ENCODE results near the gene RAP1GAP2. TPM values are rescaled to one million over a fixed set of nuclear protein-coding genes. Genes with fewer than 3 reads are reported as not detected.

RAP1GAP2 gene
- total RNA-seq, 2 experiments from 2014 or later, result 11.3 to 28.2 TPM

- Histone ChIP-seq H3K36me3 (ENCODE audit: insufficient read depth, low read length) (peaks cover 7% of the 10 kb centered on the region), H3K9me3 (ENCODE audit: low read length) (no peaks in the 10 kb centered on the region), H2AFZ (ENCODE audit: low read length) (no peak overlapping the region), H3K4me3 (ENCODE audit: low read depth, low read length, poor library complexity, severe bottlenecking) (no peak overlapping the region), H3K4me1 (ENCODE audit: insufficient read depth, low read length, poor library complexity, severe bottlenecking) (peaks cover 12% of the 10 kb centered on the region), H3K79me2 (ENCODE audit: insufficient read depth, low read depth, low read length) (no peaks in the 10 kb centered on the region), H4K20me1 (ENCODE audit: insufficient read depth, low read length) (no peaks in the 10 kb centered on the region), H3K4me2 (ENCODE audit: low read length) (no peak overlapping the region), H3K9me2 (ENCODE audit: insufficient read depth, low read length) (no peaks in the 10 kb centered on the region), H3K27ac (ENCODE audit: low read depth, low read length, poor library complexity, severe bottlenecking) (no peak overlapping the region)
- no TSS peak for BruUV-seq (replicated peaks)
- TF ChIP-seq, protein P1, sequence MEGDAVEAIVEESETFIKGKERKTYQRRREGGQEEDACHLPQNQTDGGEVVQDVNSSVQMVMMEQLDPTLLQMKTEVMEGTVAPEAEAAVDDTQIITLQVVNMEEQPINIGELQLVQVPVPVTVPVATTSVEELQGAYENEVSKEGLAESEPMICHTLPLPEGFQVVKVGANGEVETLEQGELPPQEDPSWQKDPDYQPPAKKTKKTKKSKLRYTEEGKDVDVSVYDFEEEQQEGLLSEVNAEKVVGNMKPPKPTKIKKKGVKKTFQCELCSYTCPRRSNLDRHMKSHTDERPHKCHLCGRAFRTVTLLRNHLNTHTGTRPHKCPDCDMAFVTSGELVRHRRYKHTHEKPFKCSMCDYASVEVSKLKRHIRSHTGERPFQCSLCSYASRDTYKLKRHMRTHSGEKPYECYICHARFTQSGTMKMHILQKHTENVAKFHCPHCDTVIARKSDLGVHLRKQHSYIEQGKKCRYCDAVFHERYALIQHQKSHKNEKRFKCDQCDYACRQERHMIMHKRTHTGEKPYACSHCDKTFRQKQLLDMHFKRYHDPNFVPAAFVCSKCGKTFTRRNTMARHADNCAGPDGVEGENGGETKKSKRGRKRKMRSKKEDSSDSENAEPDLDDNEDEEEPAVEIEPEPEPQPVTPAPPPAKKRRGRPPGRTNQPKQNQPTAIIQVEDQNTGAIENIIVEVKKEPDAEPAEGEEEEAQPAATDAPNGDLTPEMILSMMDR (conservative IDR thresholded peaks at IDR 0.05; ENCODE audit: low read length), result no peak
- no peak for TF ChIP-seq EZH2phosphoT487 (IDR thresholded peaks at IDR 0.05; ENCODE audit: borderline replicate concordance, low read depth, low read length)
- no peak for DNase-seq (ENCODE audit: low spot score)
- POLR2A ChIA-PET, result no interaction called here
- intact Hi-C loops (cut with micrococcal nuclease; ENCODE audit: unreplicated experiment), result no loop called here
- CTCF ChIA-PET (ENCODE audit: unreplicated experiment), result no interaction called here
These were observed 105.3 kb downstream of the RAP1GAP2 start for GRCh38 chr17:2901582-2901981.

- Histone ChIP-seq H3K9me3 (ENCODE audit: low read length) (peaks cover 5% of the 10 kb centered on the region; the same call in 1 of the 2 replicates), H3K4me3 (ENCODE audit: low read depth, low read length, poor library complexity, severe bottlenecking) (no peak overlapping the region), H3K9me2 (ENCODE audit: insufficient read depth, low read length) (no peaks in the 10 kb centered on the region), H3K4me1 (ENCODE audit: insufficient read depth, low read length, poor library complexity, severe bottlenecking) (peaks cover 12% of the 10 kb centered on the region), H3K36me3 (ENCODE audit: insufficient read depth, low read length) (peaks cover 12% of the 10 kb centered on the region), H3K79me2 (ENCODE audit: insufficient read depth, low read depth, low read length) (no peaks in the 10 kb centered on the region), H4K20me1 (ENCODE audit: insufficient read depth, low read length) (no peaks in the 10 kb centered on the region), H2AFZ (ENCODE audit: low read length) (no peak overlapping the region), H3K27ac (ENCODE audit: low read depth, low read length, poor library complexity, severe bottlenecking) (no peak overlapping the region), H3K4me2 (ENCODE audit: low read length) (no peak overlapping the region)
- no TSS peak for BruUV-seq (replicated peaks)
- ChIA-PET POLR2A (no interaction called here), CTCF (ENCODE audit: unreplicated experiment) (no interaction called here)
- TF ChIP-seq EZH2phosphoT487 (IDR thresholded peaks at IDR 0.05; ENCODE audit: borderline replicate concordance, low read depth, low read length), result no peak
- TF ChIP-seq, protein P1 (conservative IDR thresholded peaks at IDR 0.05; ENCODE audit: low read length), result no peak
- intact Hi-C loops (cut with micrococcal nuclease; ENCODE audit: unreplicated experiment), result no loop called here
- no peak for DNase-seq (ENCODE audit: low spot score)
These were observed 106.3 kb downstream of the RAP1GAP2 start for GRCh38 chr17:2902546-2902945.

DNA sequence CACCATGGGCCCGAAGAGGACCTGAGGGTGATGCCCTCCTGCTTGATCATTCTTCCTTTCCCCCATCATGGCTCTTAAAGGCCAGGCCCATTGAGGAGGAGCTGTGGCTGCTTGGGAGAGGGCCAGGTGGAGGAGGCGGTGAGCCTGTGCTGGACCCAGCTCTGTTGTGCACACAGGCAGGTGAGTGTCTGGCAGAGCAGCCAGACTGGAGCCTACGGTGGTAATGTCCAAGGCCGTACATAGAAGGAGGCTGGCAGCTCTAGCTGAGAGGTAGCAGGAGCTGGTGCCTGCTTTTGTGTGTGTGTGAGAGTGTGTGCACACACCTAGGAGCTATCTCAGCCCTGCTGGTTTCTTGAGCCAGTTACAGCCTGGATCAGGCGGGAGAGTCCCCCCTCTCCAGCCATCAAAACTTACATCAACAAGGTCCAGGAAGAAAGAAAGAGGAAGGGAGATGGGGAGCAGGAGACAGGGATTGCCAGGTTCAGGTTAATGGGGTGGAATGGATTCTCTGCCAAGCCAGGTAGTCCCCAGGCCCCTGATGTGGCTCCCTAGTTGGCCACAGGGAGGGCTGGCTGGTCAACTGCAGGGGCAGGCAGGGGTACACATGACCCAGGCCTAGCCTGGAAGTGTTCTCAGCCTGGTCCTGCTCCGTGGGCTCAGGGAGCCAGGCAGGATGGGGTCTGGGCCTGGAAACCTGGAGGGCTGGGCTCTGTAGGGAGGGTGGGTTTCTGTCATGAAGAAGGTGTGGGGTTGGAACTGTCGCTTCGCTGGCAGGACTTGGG is 107.1 kb downstream of the RAP1GAP2 start:
- Histone ChIP-seq H3K9me2 (ENCODE audit: insufficient read depth, low read length) (no peaks in the 10 kb centered on the region), H3K36me3 (ENCODE audit: insufficient read depth, low read length) (peaks cover 16% of the 10 kb centered on the region), H2AFZ (ENCODE audit: low read length) (no peak overlapping the region), H3K4me3 (ENCODE audit: low read depth, low read length, poor library complexity, severe bottlenecking) (no peak overlapping the region), H3K27ac (ENCODE audit: low read depth, low read length, poor library complexity, severe bottlenecking) (no peak overlapping the region), H4K20me1 (ENCODE audit: insufficient read depth, low read length) (no peaks in the 10 kb centered on the region), H3K9me3 (ENCODE audit: low read length) (peaks cover 5% of the 10 kb centered on the region; the same call in 1 of the 2 replicates), H3K79me2 (ENCODE audit: insufficient read depth, low read depth, low read length) (no peaks in the 10 kb centered on the region), H3K4me1 (ENCODE audit: insufficient read depth, low read length, poor library complexity, severe bottlenecking) (peaks cover 12% of the 10 kb centered on the region), H3K4me2 (ENCODE audit: low read length) (no peak overlapping the region)
- TF ChIP-seq, protein P1 (conservative IDR thresholded peaks at IDR 0.05; ENCODE audit: low read length), result no peak
- no peak for TF ChIP-seq EZH2phosphoT487 (IDR thresholded peaks at IDR 0.05; ENCODE audit: borderline replicate concordance, low read depth, low read length)
- no TSS peak for BruUV-seq (replicated peaks)
- intact Hi-C loops (cut with micrococcal nuclease; ENCODE audit: unreplicated experiment), result no loop called here
- ChIA-PET POLR2A (no interaction called here), CTCF (ENCODE audit: unreplicated experiment) (no interaction called here)
- DNase-seq (ENCODE audit: low spot score), result no peak
